ENCODE data around the gene FRMPD4. TPM values are rescaled to one million over a fixed set of nuclear protein-coding genes. Genes with fewer than 3 reads are reported as not detected.

The FRMPD4 gene
- total and polyA plus RNA-seq, 2 of the 13 experiments (the other 11 are each of a cell fraction or from before 2014, with no cell fraction given), result not detected

DNA sequence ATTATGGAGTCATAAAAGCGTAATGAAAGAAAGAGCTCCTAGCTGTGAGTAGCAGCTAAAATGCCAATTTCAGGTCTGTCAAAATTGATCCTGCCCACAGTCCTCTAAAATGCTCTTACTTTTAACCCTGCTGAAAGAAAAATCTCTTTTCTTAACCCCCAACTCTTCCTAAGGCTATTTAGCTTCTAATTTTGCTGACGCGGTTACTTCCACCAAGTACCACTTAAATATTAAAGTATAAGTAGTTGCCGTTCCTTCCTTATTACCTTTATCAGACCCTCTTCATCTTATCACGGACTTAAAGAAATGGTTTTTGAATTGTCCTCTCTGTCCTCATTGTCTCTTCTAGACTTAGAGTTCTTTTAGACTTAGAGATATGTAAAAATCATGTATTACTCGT, 272.2 kb downstream of the FRMPD4 start:
- Histone ChIP-seq H3K9me3 (ENCODE audit: low read length) (no peaks in the 10 kb centered on the region), H3K36me3 (replicated peaks in 1 of 2; ENCODE audit: control insufficient read depth in 1 of 2, insufficient read depth in 2 of 2, low read length in 2 of 2) (no peaks in the 10 kb centered on the region), H2AFZ (ENCODE audit: low read length) (no peak overlapping the region), H3K9ac (ENCODE audit: insufficient read depth, low read depth, low read length) (no peak overlapping the region), H3K4me2 (ENCODE audit: low read depth, low read length) (no peak overlapping the region), H4K20me1 (ENCODE audit: insufficient read depth, low read length) (no peaks in the 10 kb centered on the region), H3K27ac (ENCODE audit: extremely low read length, insufficient read depth, low read length) (no peak overlapping the region), H3K79me2 (ENCODE audit: insufficient read depth, low read length) (no peaks in the 10 kb centered on the region), H3K27me3 (ENCODE audit: control insufficient read depth in 1 of 2, insufficient read depth in 2 of 2, low read length in 2 of 2) (no peaks in the 10 kb centered on the region), H3K4me3 (replicated peaks in 1 of 3; ENCODE audit: insufficient read depth in 1 of 3, low read depth in 2 of 3, low read length in 3 of 3) (no peak overlapping the region), H3K4me1 (ENCODE audit: insufficient read depth, low read length) (no peaks in the 10 kb centered on the region)
- FAIRE-seq (no peak), DNase-seq (ENCODE audit: low spot score) (no peak), ATAC-seq (no peak)
- BruUV-seq (replicated peaks), result no TSS peak
- in situ Hi-C loops (cut with HindIII; ENCODE audit: extremely low pct_ligation_motif_present, low pct_unique_long_range_greater_than_20kb) (no loop called here), intact Hi-C loops (cut with micrococcal nuclease; ENCODE audit: unreplicated experiment) (no loop called here)
- TF ChIP-seq USF2 (IDR thresholded peaks at IDR 0.05; ENCODE audit: low read depth, low read length) (no peak), USF2 (CRISPR knock-in tag; IDR thresholded peaks at IDR 0.05; ENCODE audit: borderline replicate concordance) (no peak), MAFK (conservative IDR thresholded peaks at IDR 0.05 in 1 of 2, IDR thresholded peaks at IDR 0.05 in 1 of 2; ENCODE audit: low read length in 2 of 2) (peak in 1 of 2 experiments; percentile 70; a peak in 3 of 4 replicates)
- 49% methylated on average over 6 of the region's 6 CpGs for WGBS (ENCODE audit: low lambda C conversion rate)
- ChIA-PET CTCF (ENCODE audit: low intra/inter-chr PET ratio, low total read pairs) (no interaction called here), POLR2A (no interaction called here)

DNA sequence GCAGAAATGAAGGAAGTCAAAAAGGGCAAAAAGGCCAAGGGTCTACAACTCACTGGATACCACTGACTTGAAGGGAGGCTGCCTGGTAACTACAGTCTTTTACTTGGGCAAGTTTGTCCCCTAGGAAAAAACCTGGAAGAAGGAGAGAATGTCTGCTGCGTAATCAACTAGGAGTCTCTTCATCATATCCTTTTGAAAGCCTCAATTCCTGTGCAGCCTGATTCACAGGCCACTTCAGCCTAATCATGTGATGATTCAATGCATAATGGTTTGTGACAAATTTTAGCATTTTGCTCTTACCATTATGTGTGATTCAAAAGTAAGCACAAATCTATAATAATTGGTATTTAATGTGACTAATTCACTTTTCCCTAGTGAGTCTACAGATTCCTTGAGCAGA, 273.6 kb downstream of the FRMPD4 start:
- DNase-seq (ENCODE audit: low spot score), result no peak
- Histone ChIP-seq H3K79me2 (ENCODE audit: insufficient read depth, low read length) (no peaks in the 10 kb centered on the region), H3K27me3 (ENCODE audit: control insufficient read depth in 1 of 2, insufficient read depth in 2 of 2, low read length in 2 of 2) (no peaks in the 10 kb centered on the region), H3K4me3 (replicated peaks in 1 of 3; ENCODE audit: insufficient read depth in 1 of 3, low read depth in 2 of 3, low read length in 3 of 3) (no peak overlapping the region), H3K9me3 (ENCODE audit: low read length) (no peaks in the 10 kb centered on the region), H3K4me2 (ENCODE audit: low read depth, low read length) (no peak overlapping the region), H3K4me1 (ENCODE audit: insufficient read depth, low read length) (no peaks in the 10 kb centered on the region), H3K36me3 (replicated peaks in 1 of 2; ENCODE audit: control insufficient read depth in 1 of 2, insufficient read depth in 2 of 2, low read length in 2 of 2) (no peaks in the 10 kb centered on the region), H2AFZ (ENCODE audit: low read length) (no peak overlapping the region), H3K27ac (ENCODE audit: extremely low read length, insufficient read depth, low read length) (no peak overlapping the region), H4K20me1 (ENCODE audit: insufficient read depth, low read length) (no peaks in the 10 kb centered on the region), H3K9ac (ENCODE audit: insufficient read depth, low read depth, low read length) (no peak overlapping the region)
- intact Hi-C loops (cut with micrococcal nuclease; ENCODE audit: unreplicated experiment), result no loop called here
- WGBS (ENCODE audit: low lambda C conversion rate), result 0% methylated on average over 1 of the region's 1 CpG
- ATAC-seq, result no peak
- in situ Hi-C loops (cut with HindIII; ENCODE audit: extremely low pct_ligation_motif_present, low pct_unique_long_range_greater_than_20kb), result no loop called here
- CTCF ChIA-PET (ENCODE audit: low intra/inter-chr PET ratio, low total read pairs), result no interaction called here
- no peak for FAIRE-seq
- POLR2A ChIA-PET, result no interaction called here
- no TSS peak for BruUV-seq (replicated peaks)
- no peak for TF ChIP-seq RARG (CRISPR knock-in tag; IDR thresholded peaks at IDR 0.05; ENCODE audit: low read depth)
- no peak for TF ChIP-seq ZNF44 (CRISPR knock-in tag; IDR thresholded peaks at IDR 0.05)
- TF ChIP-seq TCF12 (IDR thresholded peaks at IDR 0.05), result no peak
- TF ChIP-seq TCF12 (CRISPR knock-in tag; IDR thresholded peaks at IDR 0.05), result no peak
- no peak for TF ChIP-seq ZBTB21 (CRISPR knock-in tag; IDR thresholded peaks at IDR 0.05)
- TF ChIP-seq AHR (CRISPR knock-in tag; IDR thresholded peaks at IDR 0.05), result no peak
- no peak for TF ChIP-seq ZNF710 (CRISPR knock-in tag; IDR thresholded peaks at IDR 0.05; ENCODE audit: borderline replicate concordance)
- no peak for TF ChIP-seq ZFP91 (CRISPR knock-in tag; IDR thresholded peaks at IDR 0.05; ENCODE audit: borderline replicate concordance)
- TF ChIP-seq E2F1 (CRISPR knock-in tag; IDR thresholded peaks at IDR 0.05), result no peak

Data from HepG2 (cell line).